NCI-H1092 treated with DMSO at 0.1 percent for 48 hours (cell line): Measurements from ENCODE around the gene PLCH2.

Experiments used
- DNase-seq: peaks from one replicate; lab custom pipeline; 2025; lab: John Stamatoyannopoulos, UW

Gene PLCH2

GRCh38 chr1:2501041-2501819 lies 25.1 kb downstream of the PLCH2 start:
- DNase-seq, result no peak

- no peak for DNase-seq
Observed at GRCh38 chr1:2501820-2502119, 25.7 kb downstream of the PLCH2 start.

GRCh38 chr1:2502210-2502609 lies 26.1 kb downstream of the PLCH2 start:
- no peak for DNase-seq

- no peak for DNase-seq
Observed at GRCh38 chr1:2502661-2503553, 26.8 kb downstream of the PLCH2 start.

GRCh38 chr1:2503554-2504224 lies 27.6 kb downstream of the PLCH2 start:
- no peak for DNase-seq

- DNase-seq, result no peak
Observed at GRCh38 chr1:2504225-2504948, 28.3 kb downstream of the PLCH2 start.

- no peak for DNase-seq
Observed at GRCh38 chr1:2504949-2505272, 28.8 kb downstream of the PLCH2 start.

GRCh38 chr1:2505461-2505994 lies 29.4 kb downstream of the PLCH2 start:
- DNase-seq, result no peak

GRCh38 chr1:2506007-2506860 lies 30.1 kb downstream of the PLCH2 start:
- no peak for DNase-seq

- DNase-seq, result no peak
Observed at GRCh38 chr1:2506901-2507565, 30.9 kb downstream of the PLCH2 start.

GRCh38 chr1:2507744-2508155 lies 31.7 kb downstream of the PLCH2 start:
- DNase-seq, result no peak

GRCh38 chr1:2508180-2508579 lies 32.1 kb downstream of the PLCH2 start:
- DNase-seq, result no peak

GRCh38 chr1:2508751-2509150 lies 32.7 kb downstream of the PLCH2 start:
- DNase-seq, result no peak

- no peak for DNase-seq
Observed at GRCh38 chr1:2509589-2509988, 33.5 kb downstream of the PLCH2 start.

- DNase-seq, result no peak
Observed at GRCh38 chr1:2510366-2511155, 34.5 kb downstream of the PLCH2 start.

- no peak for DNase-seq
Observed at GRCh38 chr1:2512862-2513421, 36.9 kb downstream of the PLCH2 start.

- DNase-seq, result no peak
Observed at GRCh38 chr1:2513939-2514652, 38.0 kb downstream of the PLCH2 start.

GRCh38 chr1:2514863-2515762 lies 39.0 kb downstream of the PLCH2 start:
- DNase-seq, result no peak
